Activated T-helper 17 cell treated with anti-CD3 and anti-CD28 coated beads, Interleukin-2, amount 50 U/mL, for 72 hours (primary cell): ENCODE results near the gene MOCS2. TPM values are rescaled to one million over a fixed set of nuclear protein-coding genes. Genes with fewer than 3 reads are reported as not detected.
"Not testable (repeated sequence)": the region's sequence is repeated elsewhere in the genome, so short reads cannot be mapped to it uniquely, and the experiment has no call there.

Experiments used
- ATAC-seq: fragments of 150-1000 bp; cut with Tn5 transposase; replicated peaks from 2 replicates; pipeline ENCODE4 v1.10.0; 2021; ENCODE audit warnings: mild to moderate bottlenecking, moderate library complexity
- H3K27ac Mint-ChIP-seq: one replicate; pipeline ENCODE4 v1.8.0; 2022; ENCODE audit warnings: mixed read lengths
- H3K27me3 Mint-ChIP-seq: one replicate; pipeline ENCODE4 v1.8.0; 2022; ENCODE audit warnings: mixed read lengths
- H3K36me3 Mint-ChIP-seq: one replicate; pipeline ENCODE4 v1.8.0; 2022; ENCODE audit warnings: low read depth, mild to moderate bottlenecking, mixed read lengths
- H3K4me1 Mint-ChIP-seq: one replicate; pipeline ENCODE4 v1.8.0; 2022; ENCODE audit warnings: mixed read lengths
- H3K4me3 Mint-ChIP-seq: one replicate; pipeline ENCODE4 v1.8.0; 2022; ENCODE audit warnings: mild to moderate bottlenecking, mixed read lengths
- H3K9me3 Mint-ChIP-seq: one replicate; pipeline ENCODE4 v1.8.0; 2022; ENCODE audit warnings: mixed read lengths
- total RNA-seq, 2 donors: library from RNA; stranded (reverse); gene quantifications; one replicate each; pipeline ENCODE4 v1.2.3, GENCODE V29; 2022

MOCS2 gene, protein sequence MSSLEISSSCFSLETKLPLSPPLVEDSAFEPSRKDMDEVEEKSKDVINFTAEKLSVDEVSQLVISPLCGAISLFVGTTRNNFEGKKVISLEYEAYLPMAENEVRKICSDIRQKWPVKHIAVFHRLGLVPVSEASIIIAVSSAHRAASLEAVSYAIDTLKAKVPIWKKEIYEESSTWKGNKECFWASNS
- 10 to 100 TPM; 17.0 to 27.6 TPM for total RNA-seq

GRCh38 chr5:53109443-53110127 is at the start of gene MOCS2:
TSS of gene MOCS2 (minus strand) at chr5:53109757. CDS start at chr5:53107174, 2,583 bp downstream.
- Mint-ChIP-seq H3K36me3 (peaks cover 29% of the 10 kb centered on the region), H3K4me3 (peak within 1 kb of the TSS; percentile 97), H3K4me1 (peaks cover 23% of the 10 kb centered on the region), H3K9me3 (no peaks in the 10 kb centered on the region), H3K27me3 (no peaks in the 10 kb centered on the region), H3K27ac (peak within 1 kb of the TSS; percentile 97)
- peak; percentile 99 for ATAC-seq

DNA sequence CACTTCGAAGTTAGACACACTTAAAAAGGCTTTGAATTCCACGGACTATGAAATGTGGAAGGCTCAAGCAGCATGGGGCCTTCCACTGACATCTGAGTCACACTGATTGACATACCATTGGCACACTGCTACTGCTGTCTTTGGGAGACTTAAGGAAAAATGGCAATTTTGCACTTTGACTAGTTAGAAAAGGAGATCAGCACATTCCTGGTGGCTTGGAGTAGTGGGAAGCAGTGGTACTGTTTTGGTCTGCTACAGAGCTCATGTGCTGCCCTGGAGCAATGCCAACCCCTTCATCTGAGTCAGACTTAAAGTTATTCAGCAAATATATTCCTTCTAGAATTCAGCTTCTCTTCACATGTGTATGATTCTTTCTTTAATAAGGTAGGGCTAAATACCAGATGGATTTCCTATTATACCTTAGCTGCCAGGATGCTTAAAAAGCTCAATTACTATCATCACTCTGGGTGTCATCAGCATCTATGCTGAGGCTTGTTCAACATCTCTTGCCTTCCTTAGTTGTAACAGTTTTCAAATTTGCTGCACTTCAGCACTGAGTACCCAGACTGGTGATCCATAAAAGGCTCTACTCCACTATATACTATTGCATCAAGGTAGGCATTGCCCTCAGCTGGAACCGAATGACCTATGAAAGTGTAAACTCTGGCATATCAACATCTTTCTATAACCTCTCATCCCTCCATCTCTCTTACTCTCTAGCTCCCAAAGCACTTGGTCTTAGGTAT is 42.3 kb upstream of the MOCS2 start:
- H3K36me3 Mint-ChIP-seq: no peaks in the 10 kb centered on the region
- no peak overlapping the region for H3K27ac Mint-ChIP-seq
- H3K9me3 Mint-ChIP-seq: no peaks in the 10 kb centered on the region
- no peak for ATAC-seq
- peaks cover 4% of the 10 kb centered on the region for H3K27me3 Mint-ChIP-seq
- H3K4me1 Mint-ChIP-seq: no peaks in the 10 kb centered on the region
- no peak overlapping the region for H3K4me3 Mint-ChIP-seq

DNA sequence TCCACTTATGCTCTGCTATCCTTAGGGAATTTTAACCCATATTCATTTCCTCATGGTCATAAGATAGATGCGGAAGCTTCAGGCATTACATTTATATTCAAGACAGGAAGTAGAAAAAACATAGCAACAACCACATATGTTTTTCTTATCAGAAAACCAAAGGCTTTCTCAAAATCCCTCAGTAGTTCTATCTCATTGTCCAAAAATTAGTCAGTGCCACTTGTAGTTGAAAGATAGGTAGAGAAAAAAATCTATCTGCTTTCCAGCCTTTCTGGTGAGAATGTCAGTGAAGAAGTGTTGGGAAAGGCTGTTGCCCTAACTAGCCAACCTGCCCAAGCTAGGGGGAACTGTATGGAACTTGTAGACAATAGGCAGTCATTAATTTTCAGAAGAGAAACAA is 23.5 kb upstream of the MOCS2 start:
- Mint-ChIP-seq H3K36me3 (no peaks in the 10 kb centered on the region), H3K27ac (no peak overlapping the region), H3K27me3 (no peaks in the 10 kb centered on the region), H3K4me3 (no peak overlapping the region), H3K4me1 (no peaks in the 10 kb centered on the region), H3K9me3 (no peaks in the 10 kb centered on the region)
- ATAC-seq: no peak

GRCh38 chr5:53130266-53130665 is 20.7 kb upstream of the MOCS2 start:
- Mint-ChIP-seq H3K36me3 (no peaks in the 10 kb centered on the region), H3K9me3 (no peaks in the 10 kb centered on the region), H3K27me3 (peaks cover 9% of the 10 kb centered on the region), H3K4me3 (no peak overlapping the region), H3K27ac (no peak overlapping the region), H3K4me1 (no peaks in the 10 kb centered on the region)
- no peak for ATAC-seq

DNA sequence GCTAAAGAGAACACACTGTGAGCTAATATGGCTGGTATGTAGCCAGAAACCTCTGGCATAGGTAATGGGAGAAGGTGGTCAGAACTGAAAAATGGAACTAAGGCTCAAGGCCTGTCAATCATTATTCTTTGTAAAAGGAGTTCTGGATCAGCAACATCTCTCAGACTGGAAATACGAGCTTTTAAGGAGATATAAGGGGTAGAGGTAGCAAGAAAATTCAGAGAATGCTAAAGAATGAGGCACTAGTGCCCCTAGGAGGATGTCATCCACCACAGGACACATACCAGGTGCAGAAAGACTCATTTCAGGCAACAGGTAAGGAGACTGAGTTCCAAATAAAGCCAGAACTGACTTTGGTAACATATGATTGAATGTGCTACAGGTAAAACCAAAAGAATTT is 18.9 kb upstream of the MOCS2 start:
- Mint-ChIP-seq H3K27me3 (peaks cover 9% of the 10 kb centered on the region), H3K27ac (no peak overlapping the region), H3K4me1 (no peaks in the 10 kb centered on the region), H3K36me3 (no peaks in the 10 kb centered on the region), H3K9me3 (no peaks in the 10 kb centered on the region), H3K4me3 (no peak overlapping the region)
- ATAC-seq: no peak

- H3K27me3 Mint-ChIP-seq: peaks cover 9% of the 10 kb centered on the region
- no peak overlapping the region for H3K4me3 Mint-ChIP-seq
- no peak for ATAC-seq
- H3K4me1 Mint-ChIP-seq: no peaks in the 10 kb centered on the region
- no peak overlapping the region for H3K27ac Mint-ChIP-seq
- no peaks in the 10 kb centered on the region for H3K36me3 Mint-ChIP-seq
- H3K9me3 Mint-ChIP-seq: no peaks in the 10 kb centered on the region
These were observed 17.6 kb upstream of the MOCS2 start for GRCh38 chr5:53127107-53127506.

GRCh38 chr5:53126521-53126920 is 17.0 kb upstream of the MOCS2 start:
- Mint-ChIP-seq H3K4me3 (no peak overlapping the region), H3K36me3 (no peaks in the 10 kb centered on the region), H3K9me3 (no peaks in the 10 kb centered on the region), H3K27ac (no peak overlapping the region), H3K4me1 (no peaks in the 10 kb centered on the region), H3K27me3 (peaks cover 9% of the 10 kb centered on the region)
- peak; percentile 28 for ATAC-seq

DNA sequence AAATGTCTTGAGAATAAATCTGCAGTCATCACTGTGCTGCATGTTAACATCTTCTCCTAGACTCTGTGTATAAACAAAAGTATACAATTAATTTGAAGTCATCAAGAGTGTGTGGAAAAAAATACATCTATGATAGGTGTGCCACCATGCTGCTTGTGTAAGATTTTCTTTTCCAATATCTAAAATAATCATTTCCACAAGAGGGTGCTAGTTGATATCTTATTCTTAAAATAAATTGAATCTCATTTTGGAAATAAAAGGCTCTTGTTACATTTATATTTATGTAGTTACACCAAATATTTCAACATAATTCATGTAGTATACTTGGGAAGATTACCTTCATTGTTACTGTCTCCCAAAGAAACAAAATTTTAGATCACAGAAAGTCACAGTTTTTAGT is 14.1 kb upstream of the MOCS2 start:
- Mint-ChIP-seq H3K4me3 (no peak overlapping the region), H3K9me3 (no peaks in the 10 kb centered on the region), H3K27ac (no peak overlapping the region), H3K36me3 (no peaks in the 10 kb centered on the region), H3K4me1 (no peaks in the 10 kb centered on the region), H3K27me3 (peaks cover 10% of the 10 kb centered on the region)
- ATAC-seq: no peak

DNA sequence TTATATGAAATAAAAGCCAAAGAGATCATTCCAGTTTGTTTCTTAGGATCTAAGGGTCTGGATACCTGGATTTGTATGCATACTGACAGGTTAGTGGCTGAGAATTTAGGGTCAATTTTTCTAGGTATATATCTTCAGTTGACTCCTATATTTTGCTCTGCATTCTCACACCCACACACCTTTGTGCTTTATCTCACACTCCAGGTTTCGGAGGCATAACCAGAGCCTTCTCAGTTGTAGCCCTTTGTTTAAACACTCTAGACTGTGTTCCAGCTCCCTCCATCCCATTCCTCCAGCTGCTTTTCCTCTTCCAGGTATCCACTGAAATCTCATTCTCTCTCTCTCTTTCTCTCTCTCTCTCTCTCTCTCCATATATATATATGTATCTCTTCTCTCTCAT is 10.6 kb upstream of the MOCS2 start:
- no peak overlapping the region for H3K4me3 Mint-ChIP-seq
- no peaks in the 10 kb centered on the region for H3K36me3 Mint-ChIP-seq
- no peak for ATAC-seq
- H3K4me1 Mint-ChIP-seq: no peaks in the 10 kb centered on the region
- H3K27me3 Mint-ChIP-seq: peaks cover 5% of the 10 kb centered on the region
- no peaks in the 10 kb centered on the region for H3K9me3 Mint-ChIP-seq
- H3K27ac Mint-ChIP-seq: no peak overlapping the region

DNA sequence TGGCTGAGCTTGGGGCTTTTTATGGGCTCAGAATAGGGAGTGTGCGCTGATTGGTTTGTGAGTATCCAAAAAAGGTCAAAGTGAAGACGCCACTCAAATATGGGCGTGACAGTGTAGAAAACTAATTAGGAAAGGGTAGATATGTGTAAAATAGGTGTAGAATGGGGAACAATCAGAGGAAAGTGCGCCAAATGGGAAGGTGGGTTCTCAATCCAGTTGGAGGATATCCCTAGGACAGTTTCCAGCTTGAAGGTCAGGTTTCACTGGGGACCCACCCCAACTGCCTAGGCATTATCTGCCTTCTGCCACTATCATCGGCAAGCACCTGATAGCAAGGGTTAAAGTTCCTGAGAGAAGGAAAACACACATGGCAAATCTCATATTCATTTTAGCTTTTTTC is 9.3 kb upstream of the MOCS2 start:
- H3K36me3 Mint-ChIP-seq: no peaks in the 10 kb centered on the region
- H3K4me3 Mint-ChIP-seq: no peak overlapping the region
- H3K27ac Mint-ChIP-seq: no peak overlapping the region

DNA sequence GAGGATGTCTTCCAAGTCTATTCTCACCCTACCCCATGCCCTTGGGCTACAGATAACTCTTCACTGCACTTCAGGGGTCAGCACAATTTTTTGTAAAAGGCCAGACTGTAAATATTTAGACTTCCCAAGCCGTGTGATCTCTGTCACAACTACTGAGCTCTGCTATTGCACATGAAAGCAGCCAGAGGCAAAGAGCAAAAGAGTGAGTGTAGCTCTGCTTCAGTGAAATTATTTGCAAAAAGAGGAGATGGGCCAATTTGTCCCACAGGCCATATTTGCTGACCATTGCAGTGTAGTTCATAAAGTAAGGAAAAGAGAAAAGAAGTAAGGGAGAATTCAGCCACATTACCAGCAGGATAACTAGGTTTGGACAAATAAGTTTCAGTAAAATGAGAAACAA is 7.0 kb upstream of the MOCS2 start:
- Mint-ChIP-seq H3K9me3 (no peaks in the 10 kb centered on the region), H3K27ac (no peak overlapping the region), H3K4me3 (no peak overlapping the region), H3K36me3 (no peaks in the 10 kb centered on the region), H3K4me1 (no peaks in the 10 kb centered on the region), H3K27me3 (peaks cover 5% of the 10 kb centered on the region)
- no peak for ATAC-seq

More for the DNA sequence above, 9.3 kb upstream of the MOCS2 start:
- no peak for ATAC-seq
- no peaks in the 10 kb centered on the region for H3K9me3 Mint-ChIP-seq
- H3K27me3 Mint-ChIP-seq: peaks cover 5% of the 10 kb centered on the region
- no peaks in the 10 kb centered on the region for H3K4me1 Mint-ChIP-seq

DNA sequence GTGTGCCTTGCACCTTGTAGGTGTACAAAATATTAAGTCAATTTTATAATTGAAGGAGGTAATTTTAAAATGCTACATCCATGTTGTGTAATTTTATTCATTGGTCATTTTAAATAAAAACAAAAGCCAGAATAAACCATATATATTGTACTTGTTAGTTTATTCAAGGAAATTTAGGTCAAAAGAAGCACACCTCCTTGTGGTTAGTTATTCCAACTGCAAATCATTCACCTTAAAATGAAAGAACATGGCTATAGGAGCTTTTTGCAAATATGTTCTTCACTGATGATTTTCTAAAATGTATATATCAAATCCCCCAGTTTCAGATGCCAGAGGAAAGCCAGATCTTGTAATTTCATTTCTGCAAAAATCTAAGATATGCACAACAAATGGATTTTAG is 5.4 kb upstream of the MOCS2 start:
- no peak for ATAC-seq
- H3K27ac Mint-ChIP-seq: no peak overlapping the region
- peaks cover 7% of the 10 kb centered on the region for H3K4me1 Mint-ChIP-seq
- peaks cover 5% of the 10 kb centered on the region for H3K27me3 Mint-ChIP-seq
- H3K4me3 Mint-ChIP-seq: no peak overlapping the region
- H3K36me3 Mint-ChIP-seq: no peaks in the 10 kb centered on the region
- H3K9me3 Mint-ChIP-seq: no peaks in the 10 kb centered on the region

- H3K4me3 Mint-ChIP-seq: no peak overlapping the region
- no peak overlapping the region for H3K27ac Mint-ChIP-seq
These were observed 4.4 kb upstream of the MOCS2 start for GRCh38 chr5:53113947-53114346.

GRCh38 chr5:53112909-53113308 is 3.4 kb upstream of the MOCS2 start:
- no peaks in the 10 kb centered on the region for H3K9me3 Mint-ChIP-seq
- no peaks in the 10 kb centered on the region for H3K27me3 Mint-ChIP-seq
- H3K27ac Mint-ChIP-seq: no peak overlapping the region
- H3K36me3 Mint-ChIP-seq: no peaks in the 10 kb centered on the region
- no peak for ATAC-seq
- peaks cover 7% of the 10 kb centered on the region for H3K4me1 Mint-ChIP-seq
- no peak overlapping the region for H3K4me3 Mint-ChIP-seq

More at GRCh38 chr5:53113947-53114346, 4.4 kb upstream of the MOCS2 start:
- H3K4me1 Mint-ChIP-seq: peaks cover 7% of the 10 kb centered on the region
- no peaks in the 10 kb centered on the region for H3K9me3 Mint-ChIP-seq
- no peaks in the 10 kb centered on the region for H3K36me3 Mint-ChIP-seq
- no peak for ATAC-seq
- H3K27me3 Mint-ChIP-seq: peaks cover 5% of the 10 kb centered on the region

DNA sequence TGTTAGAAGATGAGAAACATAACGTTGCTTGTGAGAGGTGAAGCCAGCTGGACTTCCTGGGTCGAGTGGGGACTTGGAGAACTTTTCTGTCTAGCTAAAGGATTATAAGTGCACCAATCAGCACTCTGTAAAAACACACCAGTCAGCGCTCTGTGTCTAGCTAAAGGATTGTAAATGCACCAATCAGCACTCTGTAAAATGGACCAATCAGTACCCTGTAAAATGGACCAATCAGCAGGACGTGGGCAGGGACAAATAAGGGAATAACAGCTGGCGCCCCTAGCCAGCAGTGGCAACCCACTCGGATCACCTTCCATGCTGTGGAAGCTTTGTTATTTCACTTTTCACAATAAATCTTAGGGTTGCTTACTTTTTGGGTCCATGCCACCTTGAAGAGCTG is 2.8 kb upstream of the MOCS2 start:
- not testable (repeated sequence) for H3K9me3 Mint-ChIP-seq, ATAC-seq, H3K36me3 Mint-ChIP-seq, H3K4me3 Mint-ChIP-seq, H3K27ac Mint-ChIP-seq, H3K27me3 Mint-ChIP-seq
- H3K4me1 Mint-ChIP-seq: peaks cover 11% of the 10 kb centered on the region
